ENCODE results near the gene SDK2. TPM values are rescaled to one million over a fixed set of nuclear protein-coding genes. Genes with fewer than 3 reads are reported as not detected.

Gene SDK2
- total RNA-seq, 4 donors from 2014 or later: under 0.01 to 0.49 (median 0.08) TPM

DNA sequence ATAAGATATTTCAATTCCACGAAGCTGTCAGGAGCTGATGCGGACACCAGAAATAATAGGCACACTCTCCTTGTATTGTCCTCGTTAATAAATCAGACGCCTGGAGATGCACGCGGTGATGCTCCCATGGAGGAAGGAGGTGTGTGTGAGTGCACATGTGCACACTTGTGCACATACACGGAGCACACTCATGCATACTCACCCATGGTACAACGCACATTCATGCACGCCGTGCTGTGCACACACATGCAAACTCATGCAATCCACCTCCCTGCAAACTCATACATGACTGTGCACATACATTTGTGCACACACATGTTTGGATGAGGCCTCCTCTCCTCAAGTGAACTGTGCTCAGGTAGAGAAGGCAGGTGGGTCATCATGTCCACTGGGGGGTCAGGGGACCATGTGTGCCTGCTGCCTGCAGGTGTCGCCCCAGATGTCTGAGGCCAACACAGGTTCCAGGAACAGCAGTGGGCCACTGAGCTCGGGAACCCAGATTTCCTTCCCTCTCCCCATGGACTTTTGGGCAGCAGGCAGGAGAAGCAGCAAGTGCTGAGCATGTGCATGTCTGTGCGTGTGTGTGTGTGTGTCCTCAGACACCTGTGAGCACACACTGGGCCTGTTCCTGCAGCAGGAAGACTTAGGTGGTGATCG lies 165.3 kb downstream of the SDK2 start:
- TF ChIP-seq, protein P1, sequence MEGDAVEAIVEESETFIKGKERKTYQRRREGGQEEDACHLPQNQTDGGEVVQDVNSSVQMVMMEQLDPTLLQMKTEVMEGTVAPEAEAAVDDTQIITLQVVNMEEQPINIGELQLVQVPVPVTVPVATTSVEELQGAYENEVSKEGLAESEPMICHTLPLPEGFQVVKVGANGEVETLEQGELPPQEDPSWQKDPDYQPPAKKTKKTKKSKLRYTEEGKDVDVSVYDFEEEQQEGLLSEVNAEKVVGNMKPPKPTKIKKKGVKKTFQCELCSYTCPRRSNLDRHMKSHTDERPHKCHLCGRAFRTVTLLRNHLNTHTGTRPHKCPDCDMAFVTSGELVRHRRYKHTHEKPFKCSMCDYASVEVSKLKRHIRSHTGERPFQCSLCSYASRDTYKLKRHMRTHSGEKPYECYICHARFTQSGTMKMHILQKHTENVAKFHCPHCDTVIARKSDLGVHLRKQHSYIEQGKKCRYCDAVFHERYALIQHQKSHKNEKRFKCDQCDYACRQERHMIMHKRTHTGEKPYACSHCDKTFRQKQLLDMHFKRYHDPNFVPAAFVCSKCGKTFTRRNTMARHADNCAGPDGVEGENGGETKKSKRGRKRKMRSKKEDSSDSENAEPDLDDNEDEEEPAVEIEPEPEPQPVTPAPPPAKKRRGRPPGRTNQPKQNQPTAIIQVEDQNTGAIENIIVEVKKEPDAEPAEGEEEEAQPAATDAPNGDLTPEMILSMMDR (IDR thresholded peaks at IDR 0.05; ENCODE audit: low read depth): no peak

DNA sequence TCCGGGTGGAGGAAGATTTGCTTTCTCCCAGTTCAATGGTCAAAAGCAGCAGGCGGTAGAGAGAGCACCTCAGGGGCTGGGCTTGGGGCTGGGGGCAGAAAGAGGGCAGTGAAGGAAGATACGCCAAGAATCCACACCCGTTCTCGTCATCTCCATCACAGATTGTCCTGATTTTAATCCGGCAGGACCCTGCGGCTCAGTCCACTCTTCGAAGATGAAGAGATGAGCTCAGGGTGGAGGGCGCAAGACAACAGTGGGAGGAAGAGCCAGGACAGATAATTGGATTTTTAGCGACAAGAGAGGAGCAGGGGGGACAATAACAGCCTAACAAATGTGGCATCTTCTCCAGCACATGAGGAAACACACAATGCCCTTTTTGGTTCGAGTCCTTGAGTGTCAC lies 165.9 kb downstream of the SDK2 start:
- TF ChIP-seq, protein P1 (IDR thresholded peaks at IDR 0.05; ENCODE audit: low read depth): no peak

- TF ChIP-seq, protein P1 (IDR thresholded peaks at IDR 0.05; ENCODE audit: low read depth): no peak
These were observed 167.3 kb downstream of the SDK2 start for GRCh38 chr17:73476890-73477350.

DNA sequence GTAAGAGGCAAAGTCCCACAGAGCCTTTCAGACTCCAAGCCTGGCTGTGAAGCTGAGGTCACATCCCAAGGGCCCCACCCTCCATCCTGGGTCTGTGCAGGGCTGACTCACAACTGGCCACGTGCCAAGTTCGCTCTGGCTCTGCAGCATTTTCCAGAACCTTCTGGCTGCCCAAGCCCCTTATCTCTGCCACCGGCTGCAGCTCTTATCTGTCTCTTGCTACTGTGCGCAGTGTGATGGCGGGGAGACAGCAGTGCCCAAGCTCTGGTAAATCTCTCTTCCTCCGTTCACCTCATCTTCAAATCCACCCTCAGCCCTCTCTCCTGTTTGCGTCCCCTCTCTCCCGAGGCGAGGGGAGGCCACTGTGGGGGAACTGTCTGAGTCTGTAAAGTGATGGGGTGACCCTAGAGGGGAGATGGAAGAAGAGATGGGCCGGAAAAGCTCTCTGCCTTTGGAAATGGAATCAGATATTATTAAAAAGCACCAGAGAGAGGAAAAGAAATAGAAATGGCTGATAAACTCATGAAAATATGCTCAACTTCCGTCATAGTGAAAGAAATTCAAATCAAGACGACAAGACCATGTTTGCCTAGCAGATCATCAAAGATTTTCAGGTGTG lies 169.8 kb downstream of the SDK2 start:
- TF ChIP-seq, protein P1 (IDR thresholded peaks at IDR 0.05; ENCODE audit: low read depth): no peak

DNA sequence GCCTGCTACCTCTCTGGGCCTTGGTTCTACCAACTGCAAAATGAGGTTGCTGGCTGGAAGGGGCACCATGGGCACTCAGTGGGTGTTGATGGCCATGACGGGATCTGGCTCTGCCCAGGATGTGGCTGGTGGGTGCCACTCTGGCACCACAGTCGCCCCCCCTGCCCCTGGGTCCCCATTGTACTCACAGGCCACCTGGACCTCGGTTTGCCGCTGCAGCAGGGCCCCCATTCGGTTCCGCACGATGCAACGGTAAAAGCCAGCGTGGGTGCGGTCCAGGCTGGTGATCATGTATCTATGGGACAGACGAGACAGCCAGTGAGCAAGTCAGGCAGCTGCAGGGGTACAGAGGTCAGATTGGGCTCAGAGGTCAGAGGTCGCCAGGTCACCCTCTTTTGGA lies 172.3 kb downstream of the SDK2 start:
- TF ChIP-seq, protein P1 (IDR thresholded peaks at IDR 0.05; ENCODE audit: low read depth): no peak

GRCh38 chr17:73470316-73470826 lies 173.9 kb downstream of the SDK2 start:
- TF ChIP-seq, protein P1 (IDR thresholded peaks at IDR 0.05; ENCODE audit: low read depth): no peak

GRCh38 chr17:73469311-73469710 lies 174.9 kb downstream of the SDK2 start:
- TF ChIP-seq, protein P1 (IDR thresholded peaks at IDR 0.05; ENCODE audit: low read depth): no peak
